Measurements from ENCODE around the gene NPIPB8.
A peak's percentile ranks its signal among the peaks of the same experiment; 100 is the strongest.
"Not testable (repeated sequence)": the region's sequence is repeated elsewhere in the genome, so short reads cannot be mapped to it uniquely, and the experiment has no call there.

GRCh38 chr16:28615486-28616223 is 22.2 kb upstream of the NPIPB8 start:
- peak; percentile 44 for TF ChIP-seq CTCF (conservative IDR thresholded peaks at IDR 0.05; ENCODE audit: low read depth, low read length)
- not testable (repeated sequence) for TF ChIP-seq EZH2 (IDR thresholded peaks at IDR 0.05; ENCODE audit: borderline replicate concordance, low read depth, low read length, poor library complexity, severe bottlenecking)

All from A673 (cell line).